GM12872 (cell line): ENCODE measurements around the gene CORO6.

ENCODE experiments used
- CTCF ChIP-seq: IDR thresholded peaks from 3 replicates; pipeline ENCODE4 v1.5.1; 2011; ENCODE audit warnings: low read depth, mild to moderate bottlenecking, low read length, moderate library complexity; ENCODE audit not compliant: insufficient read depth

Gene CORO6

GRCh38 chr17:29588017-29588561, 34.6 kb downstream of the CORO6 start:
- no peak for TF ChIP-seq CTCF

- TF ChIP-seq CTCF, result no peak
Measured at GRCh38 chr17:29587591-29587990, 35.1 kb downstream of the CORO6 start.

GRCh38 chr17:29586676-29587469, 35.8 kb downstream of the CORO6 start:
- no peak for TF ChIP-seq CTCF

GRCh38 chr17:29585080-29585751, 37.5 kb downstream of the CORO6 start:
- peak; percentile 70; the same call in 2 of the 3 replicates for TF ChIP-seq CTCF

- TF ChIP-seq CTCF, result no peak
Measured at GRCh38 chr17:29584452-29585079, 38.1 kb downstream of the CORO6 start.

GRCh38 chr17:29583324-29584248, 39.1 kb downstream of the CORO6 start:
- no peak for TF ChIP-seq CTCF
